Bronchial epithelial cell (primary cell): ENCODE data around the gene ZFYVE16. TPM values are rescaled to one million over a fixed set of nuclear protein-coding genes. Genes with fewer than 3 reads are reported as not detected.

ENCODE experiments used
- DNase-seq: peaks from one replicate; pipeline ENCODE4 v3.0.0-alpha.2; 2010; ENCODE audit warnings: low read depth
- FAIRE-seq: peaks from 2 replicates; lab custom pipeline; 2011; peaks lifted over from hg19 to GRCh38; lab: Jason Lieb, UNC
- H3K27me3 ChIP-seq: 2 replicates; pipeline ENCODE4 v1.5.1; 2011; ENCODE audit warnings: low read length; ENCODE audit not compliant: control insufficient read depth, insufficient read depth
- H3K36me3 ChIP-seq: 2 replicates; pipeline ENCODE4 v1.5.1; 2011; ENCODE audit warnings: low read length; ENCODE audit not compliant: control insufficient read depth, insufficient read depth
- H3K4me3 ChIP-seq: 2 replicates; pipeline ENCODE4 v1.5.1; 2011; ENCODE audit warnings: mild to moderate bottlenecking, low read depth, low read length, control low read depth
- total RNA-seq: library from RNA; depleted of rRNA; stranded (reverse); fragments of >200 nt; gene quantifications from 2 replicates; pipeline ENCODE4 v1.2.1, GENCODE V29; 2014
- TF ChIP-seq, protein P1 (sequence below): IDR thresholded peaks from 2 replicates; pipeline ENCODE4 v1.5.1; 2011; ENCODE audit warnings: mild to moderate bottlenecking, moderate library complexity, low read length, control low read depth, inconsistent platforms; ENCODE audit not compliant: insufficient read depth, severe bottlenecking

Gene ZFYVE16
- 16.8 and 22.9 TPM in 2 replicates for total RNA-seq

- no peaks in the 10 kb centered on the region for H3K27me3 ChIP-seq
- FAIRE-seq (no peak), DNase-seq (peak; percentile 92)
- TF ChIP-seq, protein P1, sequence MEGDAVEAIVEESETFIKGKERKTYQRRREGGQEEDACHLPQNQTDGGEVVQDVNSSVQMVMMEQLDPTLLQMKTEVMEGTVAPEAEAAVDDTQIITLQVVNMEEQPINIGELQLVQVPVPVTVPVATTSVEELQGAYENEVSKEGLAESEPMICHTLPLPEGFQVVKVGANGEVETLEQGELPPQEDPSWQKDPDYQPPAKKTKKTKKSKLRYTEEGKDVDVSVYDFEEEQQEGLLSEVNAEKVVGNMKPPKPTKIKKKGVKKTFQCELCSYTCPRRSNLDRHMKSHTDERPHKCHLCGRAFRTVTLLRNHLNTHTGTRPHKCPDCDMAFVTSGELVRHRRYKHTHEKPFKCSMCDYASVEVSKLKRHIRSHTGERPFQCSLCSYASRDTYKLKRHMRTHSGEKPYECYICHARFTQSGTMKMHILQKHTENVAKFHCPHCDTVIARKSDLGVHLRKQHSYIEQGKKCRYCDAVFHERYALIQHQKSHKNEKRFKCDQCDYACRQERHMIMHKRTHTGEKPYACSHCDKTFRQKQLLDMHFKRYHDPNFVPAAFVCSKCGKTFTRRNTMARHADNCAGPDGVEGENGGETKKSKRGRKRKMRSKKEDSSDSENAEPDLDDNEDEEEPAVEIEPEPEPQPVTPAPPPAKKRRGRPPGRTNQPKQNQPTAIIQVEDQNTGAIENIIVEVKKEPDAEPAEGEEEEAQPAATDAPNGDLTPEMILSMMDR: peak; percentile 44
- H3K36me3 ChIP-seq: peaks cover 3% of the 10 kb centered on the region
- H3K4me3 ChIP-seq: peak within 1 kb of the TSS; percentile 94
Measured at GRCh38 chr5:80407735-80408483, at the start of gene ZFYVE16. Gene ZFYVE16 (plus strand): TSS chr5:80408064. CDS start chr5:80434148, 26,084 bp downstream.

- TF ChIP-seq, protein P1: no peak
- no peak for FAIRE-seq
- DNase-seq: no peak
- no peak overlapping the region for H3K4me3 ChIP-seq
- H3K27me3 ChIP-seq: no peaks in the 10 kb centered on the region
- no peaks in the 10 kb centered on the region for H3K36me3 ChIP-seq
Measured at GRCh38 chr5:80360914-80361444, 46.9 kb upstream of the ZFYVE16 start.

- Histone ChIP-seq H3K27me3 (no peaks in the 10 kb centered on the region), H3K36me3 (no peaks in the 10 kb centered on the region), H3K4me3 (no peak overlapping the region)
- TF ChIP-seq, protein P1: no peak
- no peak for DNase-seq
- no peak for FAIRE-seq
Measured at GRCh38 chr5:80364892-80365291, 43.0 kb upstream of the ZFYVE16 start.

DNA sequence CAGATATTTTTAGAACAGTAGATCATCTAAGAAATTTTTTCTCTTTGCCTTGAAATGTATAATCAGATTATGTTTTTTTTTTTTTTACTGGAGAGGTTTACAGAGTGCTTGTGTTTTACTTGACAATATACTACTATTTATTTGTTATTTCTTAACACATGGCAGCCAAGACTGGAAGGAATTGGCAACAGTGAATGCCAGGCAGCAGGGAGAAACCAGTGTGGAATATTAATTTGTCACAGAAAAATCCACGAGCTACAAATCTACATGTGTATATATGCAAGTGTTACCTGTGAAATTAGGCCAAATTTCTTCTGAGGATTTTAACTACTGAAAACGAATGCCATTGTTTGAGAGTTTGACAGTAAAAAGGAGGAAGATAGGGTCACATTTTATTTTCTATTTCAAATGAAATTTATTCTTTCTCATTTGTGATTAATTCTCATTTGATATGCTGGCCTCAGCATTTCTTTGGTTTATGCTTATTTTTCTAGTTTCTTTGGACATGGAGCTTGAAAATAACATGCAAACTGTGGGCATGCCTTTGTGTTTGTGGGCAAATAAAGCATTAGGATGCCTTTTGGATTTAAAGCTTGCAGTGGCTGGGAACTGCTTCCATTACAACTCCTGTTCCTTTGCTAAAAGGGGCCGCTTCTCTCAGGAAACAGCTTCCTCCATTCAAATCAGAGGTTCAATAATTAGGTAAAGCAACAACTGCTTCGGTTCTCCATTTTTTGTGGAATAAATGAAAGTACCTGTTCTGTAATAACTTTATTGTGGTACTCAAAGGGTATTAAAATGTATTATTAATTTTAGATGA lies 39.0 kb upstream of the ZFYVE16 start:
- TF ChIP-seq, protein P1: no peak
- no peaks in the 10 kb centered on the region for H3K36me3 ChIP-seq
- H3K4me3 ChIP-seq: no peak overlapping the region
- no peak for DNase-seq
- no peak for FAIRE-seq
- no peaks in the 10 kb centered on the region for H3K27me3 ChIP-seq

DNA sequence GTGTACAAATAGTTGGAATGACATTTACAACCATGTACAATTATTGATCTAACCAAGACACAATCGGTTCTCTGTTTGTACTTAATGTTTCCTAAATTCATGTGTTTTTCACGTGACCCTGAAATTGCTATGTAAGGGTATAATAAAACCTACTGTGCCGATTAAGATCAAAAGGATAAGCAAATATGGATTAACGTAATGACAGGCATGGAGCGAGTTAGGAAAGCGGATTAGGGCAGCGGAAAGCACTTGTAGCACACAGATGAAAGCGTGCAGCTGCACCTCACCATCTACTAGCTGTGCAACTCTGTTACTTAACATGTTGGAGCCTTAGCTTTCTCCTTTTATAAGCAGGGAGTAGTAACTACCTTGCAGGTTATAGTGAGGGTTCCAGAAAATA lies 38.3 kb upstream of the ZFYVE16 start:
- no peaks in the 10 kb centered on the region for H3K27me3 ChIP-seq
- no peaks in the 10 kb centered on the region for H3K36me3 ChIP-seq
- FAIRE-seq (no peak), DNase-seq (no peak)
- H3K4me3 ChIP-seq: no peak overlapping the region
- TF ChIP-seq, protein P1: no peak
